Right lung (tissue), 5 donors: ENCODE data around the gene DUSP1. TPM values are rescaled to one million over a fixed set of nuclear protein-coding genes. Genes with fewer than 3 reads are reported as not detected.
A peak's percentile ranks its signal among the peaks of the same experiment; 100 is the strongest.
"Not testable (repeated sequence)": the region's sequence is repeated elsewhere in the genome, so short reads cannot be mapped to it uniquely, and the experiment has no call there.

Source experiments
- DNase-seq, 2 donors: peaks; one replicate each; pipeline ENCODE4 v3.0.0-alpha.2; 2013
- polyA plus RNA-seq, 5 donors: library from polyadenylated mRNA; unstranded; fragments of 120-200 nt; gene quantifications; one replicate each; pipeline versions ENCODE4 v1.2.1 to v1.2.3, GENCODE V29; 2013; ENCODE audit warnings: inconsistent platforms in 1 of 5, low replicate concordance in 1 of 5; ENCODE audit not compliant: insufficient read length in 5 of 5, insufficient read depth in 1 of 5

The DUSP1 gene
- polyA plus RNA-seq, 5 donors: 48.9 to 336 (median 223) TPM

DNA sequence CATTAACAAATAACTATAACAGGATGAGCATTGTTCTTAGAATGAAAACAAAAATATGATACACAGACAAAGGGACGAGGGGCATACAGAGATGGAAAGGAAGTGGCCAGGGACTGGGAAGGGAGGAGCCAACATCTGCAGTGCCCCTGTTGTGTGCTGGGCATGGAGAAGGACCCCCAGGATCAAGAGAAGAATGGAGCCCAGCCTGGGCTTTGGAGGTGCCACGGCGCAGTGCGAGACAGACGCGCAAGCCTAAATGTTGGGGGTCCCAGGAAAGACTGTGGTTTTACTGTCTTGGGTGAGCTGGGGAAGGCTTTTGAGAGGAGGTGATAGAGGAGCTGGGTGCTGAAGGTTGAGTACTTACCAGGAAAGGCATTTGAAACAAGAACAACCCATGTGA lies 28.4 kb upstream of the DUSP1 start:
- DNase-seq: no peak

DNA sequence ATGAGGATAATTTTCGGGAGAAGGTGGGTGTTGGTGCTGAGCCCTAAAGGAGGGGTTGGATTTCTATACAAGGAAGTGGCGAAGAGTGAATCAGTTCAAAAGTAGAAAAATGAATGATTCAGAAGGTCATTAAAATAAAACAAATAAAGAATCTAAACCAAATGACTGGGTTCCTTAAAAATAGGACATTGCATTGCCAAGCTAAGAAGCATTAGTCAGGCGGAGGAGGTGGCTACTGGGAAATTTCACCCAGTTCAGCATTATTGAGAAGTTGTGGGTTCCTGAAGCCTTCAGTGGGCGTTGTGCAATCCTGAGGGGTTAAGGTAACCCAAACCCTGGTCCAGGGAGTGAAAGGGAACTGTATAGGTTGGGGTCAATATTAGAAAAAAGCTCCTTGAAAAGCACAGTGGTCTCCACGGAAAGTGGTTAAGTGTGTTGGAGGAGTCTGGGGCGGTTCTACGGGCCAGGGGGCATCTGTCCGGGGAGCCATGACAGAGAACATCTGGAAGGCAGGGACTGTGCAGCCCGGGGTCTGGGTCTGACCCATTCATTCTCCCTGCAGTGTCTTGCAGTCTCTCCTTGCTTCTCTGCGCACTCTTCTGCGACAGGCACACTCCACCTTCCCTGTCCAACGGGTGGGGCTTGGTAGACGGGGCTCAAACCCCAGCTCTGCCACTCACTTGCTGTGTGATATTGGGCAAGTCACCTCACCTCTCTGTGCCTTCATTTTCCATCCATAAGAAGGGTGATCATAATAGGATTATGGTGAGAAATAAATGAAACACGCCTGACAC lies 27.6 kb upstream of the DUSP1 start:
- no peak for DNase-seq

DNA sequence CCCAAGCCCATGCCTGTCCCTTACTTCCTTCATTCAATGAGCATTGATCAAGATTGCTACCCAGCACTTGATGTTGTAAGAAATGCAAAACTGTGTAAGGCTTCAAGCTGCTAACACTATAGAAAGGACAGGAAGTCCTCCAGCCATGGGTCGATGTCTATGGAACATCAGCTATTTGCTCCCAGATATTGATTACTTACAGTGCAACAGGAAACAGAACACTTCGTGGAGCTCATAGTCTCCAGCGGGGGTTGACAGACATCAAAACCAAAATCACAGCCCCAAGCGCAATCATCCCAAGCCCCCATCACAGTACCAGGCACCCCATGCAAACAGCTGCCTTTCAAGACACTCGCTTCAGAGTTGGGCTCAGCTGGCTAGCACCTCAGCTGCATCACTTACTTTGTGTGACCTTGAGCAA lies 26.8 kb upstream of the DUSP1 start:
- no peak for DNase-seq

DNA sequence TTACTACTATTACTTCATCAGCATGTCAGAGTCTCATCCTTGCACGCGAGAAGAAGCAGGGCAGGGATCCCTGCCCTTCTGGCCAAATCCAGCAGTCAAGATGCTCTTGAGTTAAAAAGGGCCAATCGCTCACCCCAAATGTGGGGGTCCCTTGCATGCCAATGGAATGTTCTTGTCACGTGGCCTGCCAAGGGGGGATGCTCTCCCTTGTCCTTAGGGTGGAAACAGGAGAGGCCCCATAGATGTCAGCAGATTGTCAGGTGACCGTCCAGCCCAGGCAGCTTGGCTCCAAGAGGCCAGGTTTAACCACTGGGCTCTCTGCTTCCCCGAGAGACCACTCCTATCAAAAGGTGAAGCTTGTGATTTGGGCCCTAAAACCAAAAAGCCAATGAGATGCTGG lies 25.3 kb upstream of the DUSP1 start:
- DNase-seq: no peak

DNA sequence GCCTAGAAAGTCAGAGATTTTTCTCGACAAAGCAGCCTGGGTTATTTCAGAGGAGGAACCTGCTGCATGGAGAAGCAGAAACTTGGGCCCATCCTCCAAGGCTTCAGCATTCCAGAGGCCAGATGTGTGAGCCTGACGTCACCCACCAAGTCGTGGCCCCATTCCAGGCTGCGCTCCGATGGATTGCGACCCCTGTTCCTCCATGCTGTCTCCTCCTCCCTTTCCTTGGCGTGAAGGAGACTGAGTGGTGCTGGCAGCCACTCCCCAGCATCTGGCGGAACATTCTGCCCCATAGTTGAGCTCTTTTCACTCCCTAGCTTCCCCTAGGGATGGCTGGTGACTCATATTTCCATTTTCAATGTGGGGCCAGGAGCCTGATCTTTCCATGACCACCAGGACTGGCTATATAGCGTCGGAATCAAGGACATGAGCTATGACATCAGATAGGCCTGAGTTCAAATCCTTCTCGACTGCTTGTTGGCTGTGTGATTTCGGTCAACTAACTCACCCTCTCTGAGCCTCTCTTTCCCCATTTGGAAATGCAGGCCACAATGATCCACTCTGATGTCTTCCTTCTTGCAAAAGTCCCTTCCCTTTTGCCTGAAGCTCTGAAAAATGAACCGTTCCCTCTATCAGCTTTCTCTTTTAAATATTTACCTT lies 24.5 kb upstream of the DUSP1 start:
- DNase-seq: peak; percentile 97

DNA sequence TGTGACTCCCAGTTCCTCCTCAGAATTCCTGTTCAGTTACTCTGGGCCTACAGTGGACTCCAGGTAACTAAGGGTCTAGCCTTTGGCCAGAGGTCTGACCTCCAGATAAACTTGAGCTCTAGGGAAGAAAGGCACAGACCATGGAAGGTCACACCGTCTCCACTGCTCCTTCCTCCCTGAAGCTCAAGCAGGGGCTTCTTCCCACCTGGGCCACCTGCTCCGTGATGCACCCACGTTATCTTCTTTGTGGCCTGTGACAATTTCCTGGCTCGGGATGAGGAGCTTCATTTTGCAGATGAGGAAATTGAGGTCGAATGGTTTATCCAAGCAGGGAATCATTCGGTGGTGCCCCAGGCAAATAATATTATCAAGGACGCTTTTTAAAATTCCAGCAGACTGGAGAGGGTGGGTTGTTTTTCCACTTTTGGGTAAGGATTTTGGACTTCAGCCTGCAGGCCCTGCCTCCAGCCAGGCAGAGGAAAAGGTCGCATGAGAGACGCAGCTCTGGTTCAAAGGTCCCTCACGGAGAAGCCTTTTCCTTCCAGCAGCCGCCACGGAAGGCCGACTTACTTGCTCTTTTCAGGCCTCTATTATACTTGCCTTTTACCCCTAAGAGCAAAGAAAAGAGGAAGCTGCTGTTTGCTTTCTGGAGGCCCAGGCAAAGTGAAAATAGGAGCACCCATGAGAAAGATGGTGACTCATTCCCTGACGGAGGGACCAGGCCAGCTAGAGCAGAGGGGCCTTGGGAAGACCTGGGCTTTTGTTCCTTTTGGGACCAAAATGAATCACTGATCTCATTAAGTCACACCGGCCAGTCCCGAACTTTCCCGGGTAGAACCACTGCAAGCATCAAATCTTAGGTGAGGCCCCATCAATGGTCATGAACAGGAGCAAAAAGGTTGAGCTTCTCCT lies 22.8 kb upstream of the DUSP1 start:
- DNase-seq: no peak

DNA sequence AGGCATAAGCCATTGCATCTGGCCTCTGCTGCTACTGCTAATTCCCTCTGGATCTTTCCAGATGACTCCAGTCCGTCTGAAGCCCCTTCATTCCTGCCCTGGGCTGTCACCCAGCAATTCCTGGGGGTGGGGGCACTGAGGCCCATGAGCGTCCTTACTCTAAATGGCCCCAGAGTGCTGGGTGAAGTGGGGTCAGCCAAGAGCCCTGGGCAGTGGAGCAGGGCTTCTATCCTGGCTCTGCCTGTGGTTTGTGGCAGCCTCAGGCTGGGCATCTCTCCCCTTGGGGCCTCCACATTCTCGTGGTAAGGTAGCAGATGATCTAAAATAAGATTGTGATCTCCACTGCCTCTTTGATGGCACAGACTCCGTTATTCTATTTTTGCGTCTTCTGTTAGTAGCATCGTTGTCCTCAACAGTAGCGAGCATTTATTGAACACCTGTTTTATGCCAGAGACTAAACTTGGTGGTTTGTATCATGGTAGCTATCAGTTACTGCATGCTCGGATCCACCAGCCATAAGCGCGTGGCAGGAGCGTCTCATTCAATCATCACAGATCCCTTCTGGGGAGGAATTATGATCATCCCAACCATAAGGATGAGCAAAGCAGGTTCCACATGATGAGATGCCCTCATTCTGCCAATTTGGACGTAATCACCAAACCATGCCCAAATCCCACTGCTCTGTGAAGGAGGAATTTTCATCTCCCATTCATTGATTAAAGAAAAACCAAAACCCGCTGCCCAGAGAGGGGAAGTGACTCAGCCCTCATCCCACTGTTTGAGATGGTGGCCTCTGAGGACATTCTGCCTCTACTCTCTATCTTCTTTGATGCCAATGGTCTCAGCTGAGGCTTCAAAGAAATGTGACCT lies 21.9 kb upstream of the DUSP1 start:
- no peak for DNase-seq

DNA sequence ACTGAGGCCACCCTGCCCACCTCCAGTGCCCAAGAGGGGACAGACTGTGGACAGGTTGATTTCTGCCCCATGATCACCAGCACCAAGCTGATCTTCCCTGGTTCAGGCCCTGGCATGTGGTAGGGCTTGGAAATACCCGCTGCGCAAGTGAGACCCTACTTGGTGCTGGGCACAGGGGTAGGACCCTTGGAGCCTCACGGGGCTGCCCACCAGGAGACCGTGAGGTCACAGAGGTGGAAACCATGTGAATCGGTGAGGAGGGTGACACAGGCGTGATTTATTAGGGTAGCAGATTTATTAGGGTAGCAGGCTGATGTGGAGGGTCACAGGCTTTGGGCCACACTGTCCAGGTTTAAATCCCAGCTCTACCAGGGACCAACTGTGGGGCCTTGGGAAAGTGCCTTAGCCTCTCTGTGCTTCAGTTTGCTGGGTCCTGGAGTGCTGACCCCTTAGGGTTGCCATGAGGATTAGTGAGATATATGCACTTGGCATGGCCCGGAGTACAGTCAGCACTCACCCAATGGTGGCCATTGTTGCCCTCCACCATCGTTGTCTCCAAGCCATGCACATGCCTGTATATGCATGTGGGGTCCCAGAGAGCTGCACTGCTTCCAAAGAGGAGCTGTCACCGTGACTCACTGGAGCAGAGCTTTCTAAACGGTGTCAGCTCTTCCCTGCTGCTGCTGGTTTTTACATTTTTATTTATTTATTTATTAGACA lies 20.9 kb upstream of the DUSP1 start:
- no peak for DNase-seq

DNA sequence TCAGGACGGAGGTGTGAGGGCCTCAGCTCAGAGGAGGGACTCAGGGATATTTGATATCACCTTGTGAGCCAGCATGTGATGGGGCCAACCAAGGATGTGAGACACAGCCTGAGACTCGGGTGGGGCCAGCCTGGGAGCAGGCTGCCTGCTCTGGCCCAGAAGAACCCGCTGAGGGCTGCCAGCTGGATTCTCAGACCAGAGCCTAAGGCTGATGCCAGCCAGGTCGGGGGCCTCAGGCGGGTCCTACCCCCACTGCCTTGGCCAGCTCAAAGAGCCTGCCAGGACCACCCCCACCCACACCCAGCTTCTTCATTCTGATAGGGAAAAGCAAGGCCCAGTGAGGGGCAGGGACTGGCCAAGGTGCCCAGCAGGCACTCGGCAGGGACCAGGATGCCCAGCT lies 20.3 kb upstream of the DUSP1 start:
- DNase-seq: no peak

DNA sequence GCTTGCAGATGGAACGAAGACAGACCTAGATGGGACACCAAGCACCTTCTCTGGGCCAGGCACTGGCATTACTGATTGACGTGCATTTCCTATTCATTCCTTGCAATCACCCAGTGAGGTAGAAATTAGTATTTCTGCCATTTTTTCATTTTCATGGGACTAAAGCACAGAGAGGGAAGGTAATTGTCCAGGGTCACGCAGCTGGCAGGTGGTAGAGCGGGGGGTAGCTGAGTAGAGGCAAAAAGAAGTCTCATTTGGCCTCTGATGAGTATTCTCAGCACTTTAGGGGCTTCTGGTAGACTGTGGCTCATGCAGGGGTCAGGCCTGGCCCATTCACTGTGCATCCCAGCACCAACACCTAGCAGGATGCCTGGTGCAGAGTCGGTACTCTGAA lies 19.5 kb upstream of the DUSP1 start:
- DNase-seq: no peak

DNA sequence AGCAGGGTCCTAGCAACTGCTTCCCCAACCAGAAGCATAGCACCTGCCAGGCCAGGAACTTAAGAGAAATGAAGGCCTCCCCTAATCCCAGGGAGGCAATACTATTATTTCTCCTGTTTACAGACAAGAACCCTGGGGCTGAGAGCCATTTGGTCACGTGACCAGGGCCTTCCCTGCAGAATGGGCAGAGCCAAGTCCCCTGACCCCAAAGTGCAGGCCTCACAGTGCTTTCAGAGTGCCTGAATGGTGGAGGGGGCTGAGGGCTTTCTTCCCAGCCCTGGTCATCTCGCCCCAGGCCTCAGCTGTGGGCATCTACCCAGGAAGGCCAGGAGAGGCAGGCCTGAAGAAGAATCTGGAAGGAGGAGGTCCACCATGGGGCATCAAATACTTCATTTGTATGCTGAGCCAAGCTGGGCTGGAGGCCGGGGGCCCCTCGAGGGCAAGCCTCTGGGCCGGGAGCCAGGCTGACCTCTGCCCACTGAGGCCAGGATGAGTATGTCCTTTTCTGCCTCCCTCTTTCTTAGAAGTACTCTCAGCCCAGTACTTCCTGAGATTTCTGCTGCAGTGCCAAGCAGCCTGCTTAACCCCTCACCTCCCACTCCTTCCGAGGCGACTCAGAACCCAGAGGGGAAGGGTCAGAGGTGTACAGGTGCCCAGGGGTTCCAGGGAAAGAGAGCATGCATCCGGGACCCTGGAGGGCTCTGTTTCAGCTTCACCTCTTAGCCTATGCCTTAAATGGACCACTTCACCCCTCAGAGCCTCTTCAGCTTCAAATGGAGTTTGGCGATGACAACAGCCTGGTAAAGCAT lies 18.9 kb upstream of the DUSP1 start:
- DNase-seq: no peak

DNA sequence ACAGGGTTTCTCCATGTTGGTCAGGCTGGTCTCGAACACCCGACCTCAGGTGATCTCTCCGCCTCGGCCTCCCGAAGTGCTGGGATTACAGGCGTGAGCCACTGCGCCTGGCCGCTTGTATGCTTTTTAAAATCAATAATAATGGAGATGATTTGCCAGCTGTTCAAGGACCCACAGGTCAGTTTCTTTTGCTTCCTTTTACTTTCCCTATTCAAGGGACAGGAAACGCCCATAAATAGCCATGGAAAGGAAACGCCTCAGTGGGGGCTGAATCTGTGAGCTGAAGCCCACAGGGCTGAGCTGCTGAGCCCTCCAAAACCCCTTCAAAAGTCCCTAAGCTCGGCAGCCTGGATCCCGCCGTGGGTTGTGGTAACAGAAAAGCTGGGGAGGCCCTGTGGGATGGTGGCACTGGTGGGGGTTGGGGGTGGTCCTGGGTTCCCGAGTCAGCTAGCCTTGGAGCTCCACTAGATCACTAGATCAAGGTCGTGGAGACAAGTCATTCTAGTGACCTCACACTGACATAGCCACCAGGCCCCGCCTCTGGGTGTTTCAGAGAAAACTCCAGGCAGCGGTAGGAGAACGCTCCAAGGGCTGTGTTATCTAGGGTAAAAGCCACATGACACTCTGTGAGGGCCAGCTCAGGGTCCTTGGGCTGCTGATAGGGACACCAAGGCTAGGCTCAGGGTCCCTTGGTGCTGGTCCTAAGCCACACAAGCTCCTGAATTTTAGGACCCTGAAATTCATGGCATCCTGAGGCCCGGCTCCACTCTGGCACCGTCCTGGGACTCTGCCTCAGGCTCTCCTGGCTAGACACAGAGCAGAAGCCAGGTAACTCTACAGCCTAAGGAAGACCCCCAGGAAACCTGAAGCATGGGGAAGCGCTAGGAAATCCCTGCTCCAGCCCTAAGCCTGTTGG lies 18.0 kb upstream of the DUSP1 start:
- no peak for DNase-seq

DNA sequence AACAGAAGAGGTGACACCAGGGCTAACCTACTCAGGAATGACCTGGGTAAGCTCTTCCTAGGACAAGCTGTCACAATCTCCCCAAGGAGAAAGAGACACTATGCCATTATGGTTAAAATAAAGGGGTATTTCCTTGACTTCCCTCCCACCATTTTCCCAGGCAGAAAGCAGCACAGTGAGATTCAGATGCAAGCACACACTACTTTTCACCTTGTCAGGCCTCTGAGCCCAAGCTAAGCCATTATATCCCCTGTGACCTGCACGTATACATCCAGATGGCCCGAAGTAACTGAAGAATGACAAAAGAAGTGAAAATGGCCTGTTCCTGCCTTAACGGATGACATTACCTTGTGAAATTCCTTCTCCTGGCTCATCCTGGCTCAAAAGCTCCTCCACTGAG lies 16.5 kb upstream of the DUSP1 start:
- not testable (repeated sequence) for DNase-seq

DNA sequence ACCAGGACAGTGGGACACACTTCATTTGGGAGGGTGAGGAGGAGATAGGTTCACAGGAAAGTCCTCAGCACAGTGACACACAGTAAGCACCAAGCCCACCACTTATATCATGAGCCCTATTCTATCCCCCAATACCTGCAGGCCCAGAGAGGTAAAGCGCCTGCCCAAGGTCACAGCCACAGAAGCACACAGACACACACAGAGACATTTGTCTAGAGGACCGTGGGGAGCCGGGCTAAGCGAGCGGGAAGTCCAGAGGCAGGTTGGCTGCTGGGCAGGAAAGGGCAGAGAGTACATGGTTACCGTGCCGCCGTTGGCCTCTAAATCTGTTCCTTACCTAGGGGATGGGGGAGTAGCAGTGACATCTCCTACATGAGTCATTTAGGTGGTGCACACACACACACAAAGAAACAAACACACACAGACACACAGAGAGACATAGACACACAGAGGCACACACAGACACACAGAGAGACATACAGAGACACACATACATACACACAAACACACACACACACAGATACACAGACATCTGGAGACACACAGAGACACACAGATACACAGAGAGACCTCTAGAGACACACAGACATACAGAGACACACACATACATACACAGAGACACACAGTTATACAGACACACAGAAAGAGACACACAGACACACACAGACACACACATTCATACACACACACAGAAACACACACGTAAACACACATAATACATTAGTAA lies 15.9 kb upstream of the DUSP1 start:
- DNase-seq: no peak

DNA sequence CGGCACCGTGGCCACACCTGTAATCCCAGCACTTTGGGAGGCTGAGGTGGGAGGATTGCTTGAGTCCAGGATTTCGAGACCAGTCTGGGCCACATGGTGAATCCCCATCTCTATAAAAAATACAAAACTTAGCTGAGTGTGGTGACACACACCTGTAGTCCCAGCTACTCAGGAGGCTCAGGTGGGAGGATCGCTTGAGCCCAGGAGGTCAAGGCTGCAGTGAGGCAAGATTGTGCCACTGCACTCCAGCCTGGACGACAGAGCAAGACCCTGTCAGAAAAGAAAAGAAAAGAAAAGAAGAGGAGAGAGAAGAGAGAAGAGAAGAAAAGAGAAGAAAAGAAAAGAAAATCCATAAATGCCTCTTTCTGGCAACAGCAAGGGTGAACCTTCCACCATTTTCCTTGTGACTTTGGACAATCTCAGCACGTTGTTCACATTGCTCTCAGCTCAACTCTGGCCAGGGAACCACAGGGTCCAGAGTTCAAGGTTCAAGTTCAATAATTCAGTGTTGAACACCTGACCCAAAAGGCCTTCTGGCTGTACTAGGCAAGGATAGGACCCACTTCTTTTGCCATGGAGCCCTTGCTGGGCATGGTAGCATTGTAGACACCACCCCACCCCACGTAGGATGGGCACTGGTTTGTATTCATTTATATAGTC lies 14.6 kb upstream of the DUSP1 start:
- DNase-seq: no peak

DNA sequence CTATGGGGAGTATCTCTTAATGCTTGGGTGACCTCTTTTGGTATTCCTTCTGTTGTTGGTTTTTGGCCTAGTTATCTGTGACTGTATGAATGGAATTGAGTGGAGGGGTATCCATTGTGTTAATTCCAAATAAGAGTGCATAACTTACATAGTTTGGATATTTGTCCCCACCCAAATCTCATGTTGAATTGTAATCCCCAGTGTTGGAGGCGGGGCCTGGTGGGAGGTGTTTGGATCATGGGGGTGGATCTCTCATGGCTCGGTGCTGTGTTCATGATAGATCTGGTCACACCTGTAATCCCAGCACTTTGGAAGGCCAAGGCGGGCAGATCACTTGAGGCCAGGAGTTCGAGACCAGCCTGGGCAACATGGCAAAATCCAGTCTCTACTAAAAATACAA lies 13.2 kb upstream of the DUSP1 start:
- not testable (repeated sequence) for DNase-seq

DNA sequence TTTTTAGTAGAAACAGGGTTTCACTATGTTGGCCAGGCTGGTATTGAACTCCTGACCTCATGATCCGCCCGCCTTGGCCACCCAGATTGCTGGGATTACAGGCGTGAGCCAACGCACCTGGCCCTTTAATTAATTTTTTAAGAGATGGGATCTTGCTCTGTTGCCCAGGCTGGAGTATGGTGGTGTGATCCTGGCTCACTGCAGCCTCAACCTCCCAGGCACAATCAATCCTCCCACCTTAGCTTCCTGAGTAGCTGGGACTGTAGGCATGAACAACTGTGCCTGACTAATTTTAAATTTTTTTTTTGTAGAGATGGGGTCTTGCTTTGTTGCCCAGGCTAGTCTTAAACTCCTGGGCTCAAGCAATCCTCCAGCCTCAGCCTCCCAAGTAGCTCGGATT lies 12.3 kb upstream of the DUSP1 start:
- not testable (repeated sequence) for DNase-seq
